ENCODE results near the gene DOK5.

- TF ChIP-seq, protein P1, sequence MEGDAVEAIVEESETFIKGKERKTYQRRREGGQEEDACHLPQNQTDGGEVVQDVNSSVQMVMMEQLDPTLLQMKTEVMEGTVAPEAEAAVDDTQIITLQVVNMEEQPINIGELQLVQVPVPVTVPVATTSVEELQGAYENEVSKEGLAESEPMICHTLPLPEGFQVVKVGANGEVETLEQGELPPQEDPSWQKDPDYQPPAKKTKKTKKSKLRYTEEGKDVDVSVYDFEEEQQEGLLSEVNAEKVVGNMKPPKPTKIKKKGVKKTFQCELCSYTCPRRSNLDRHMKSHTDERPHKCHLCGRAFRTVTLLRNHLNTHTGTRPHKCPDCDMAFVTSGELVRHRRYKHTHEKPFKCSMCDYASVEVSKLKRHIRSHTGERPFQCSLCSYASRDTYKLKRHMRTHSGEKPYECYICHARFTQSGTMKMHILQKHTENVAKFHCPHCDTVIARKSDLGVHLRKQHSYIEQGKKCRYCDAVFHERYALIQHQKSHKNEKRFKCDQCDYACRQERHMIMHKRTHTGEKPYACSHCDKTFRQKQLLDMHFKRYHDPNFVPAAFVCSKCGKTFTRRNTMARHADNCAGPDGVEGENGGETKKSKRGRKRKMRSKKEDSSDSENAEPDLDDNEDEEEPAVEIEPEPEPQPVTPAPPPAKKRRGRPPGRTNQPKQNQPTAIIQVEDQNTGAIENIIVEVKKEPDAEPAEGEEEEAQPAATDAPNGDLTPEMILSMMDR (IDR thresholded peaks at IDR 0.05) = no peak
- no peak for TF ChIP-seq EP300 (IDR thresholded peaks at IDR 0.05)
Measured at GRCh38 chr20:54479138-54479906, 3.9 kb downstream of the DOK5 start.

All from ovary (tissue), 3 donors.